Memory B cell (primary cell): ENCODE results near the gene ABHD16A.
A peak's percentile ranks its signal among the peaks of the same experiment; 100 is the strongest.

Experiments
- ATAC-seq: fragments of 150-1000 bp; cut with Tn5 transposase; 2 replicates; pipeline ENCODE4 v1.10.0; 2021; ENCODE audit warnings: low read depth, mild to moderate bottlenecking, moderate library complexity
- DNase-seq, 2 donors: peaks; one replicate each; pipeline ENCODE4 v3.0.0; 2022; ENCODE audit warnings: low spot score in 2 of 2
- H3K27ac Mint-ChIP-seq: one replicate; pipeline ENCODE4 v1.8.0; 2022; ENCODE audit warnings: mild to moderate bottlenecking, moderate library complexity, mixed read lengths
- H3K27me3 Mint-ChIP-seq: one replicate; pipeline ENCODE4 v1.8.0; 2022; ENCODE audit warnings: mixed read lengths
- H3K36me3 Mint-ChIP-seq: one replicate; pipeline ENCODE4 v1.8.0; 2022; ENCODE audit warnings: mild to moderate bottlenecking, mixed read lengths
- H3K4me1 Mint-ChIP-seq: one replicate; pipeline ENCODE4 v1.8.0; 2022; ENCODE audit warnings: mixed read lengths
- H3K4me3 Mint-ChIP-seq: one replicate; pipeline ENCODE4 v1.8.0; 2022; ENCODE audit warnings: mild to moderate bottlenecking, moderate library complexity, mixed read lengths
- H3K9me3 Mint-ChIP-seq: one replicate; pipeline ENCODE4 v1.8.0; 2022; ENCODE audit warnings: mixed read lengths

Gene ABHD16A

DNA sequence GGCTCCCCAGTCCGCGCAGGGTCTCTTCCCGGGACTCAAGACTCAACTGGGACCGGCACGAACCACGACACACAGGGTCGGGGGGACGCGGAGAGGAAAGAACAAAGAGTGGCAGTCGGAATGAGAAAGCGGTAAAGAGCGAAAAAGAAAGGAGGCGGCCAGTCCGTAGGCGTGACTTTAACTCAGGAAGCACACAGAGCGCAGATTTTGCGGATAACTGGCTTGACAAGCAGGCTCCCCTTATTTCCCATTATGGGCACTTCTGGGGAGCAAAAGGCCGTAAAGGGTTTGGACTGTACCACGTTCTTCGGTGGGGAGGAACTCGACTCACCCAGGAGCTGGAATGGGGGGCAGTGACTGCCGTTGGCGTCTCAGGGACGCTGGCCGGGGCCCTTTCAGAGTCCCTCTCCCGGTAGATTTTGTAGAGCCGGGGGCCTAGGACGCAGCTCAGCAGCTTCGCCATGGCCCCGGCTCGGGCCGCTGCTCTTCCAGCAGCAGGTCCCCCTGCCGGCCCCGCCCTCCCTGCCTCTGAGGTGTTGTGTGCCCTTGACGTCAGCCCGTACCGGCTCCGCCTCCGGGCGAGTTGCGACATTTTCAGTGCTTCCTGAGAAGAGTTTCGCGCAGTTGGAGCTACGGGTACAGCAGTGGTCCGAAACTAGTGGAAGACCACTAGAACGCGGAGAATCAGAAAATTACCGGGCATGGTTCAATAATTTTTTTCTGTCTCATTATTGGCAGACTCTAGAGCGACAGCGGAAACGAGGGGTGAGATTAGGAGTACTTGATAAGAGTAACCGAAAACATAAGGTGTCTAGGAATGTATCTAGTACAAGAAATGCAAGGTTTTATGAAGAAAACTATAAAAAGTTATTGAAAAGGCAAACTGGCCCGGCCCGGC lies at the start of gene ABHD16A:
Gene ABHD16A, minus strand, starts transcription at position 506 of the 898 bp plus-strand sequence. Its CDS starts 43 bp downstream, at position 463.
- no peaks in the 10 kb centered on the region for H3K9me3 Mint-ChIP-seq
- H3K27me3 Mint-ChIP-seq = no peaks in the 10 kb centered on the region
- peak within 1 kb of the TSS; percentile 99 for H3K4me3 Mint-ChIP-seq
- peak within 1 kb of the TSS; percentile 97 for H3K27ac Mint-ChIP-seq
- DNase-seq = peak; percentile 93 to 95
- H3K36me3 Mint-ChIP-seq = no peaks in the 10 kb centered on the region
- peak; percentile 95 for ATAC-seq
- H3K4me1 Mint-ChIP-seq = peaks cover 17% of the 10 kb centered on the region

- no peak overlapping the region for H3K4me3 Mint-ChIP-seq
- peaks cover 2% of the 10 kb centered on the region for H3K36me3 Mint-ChIP-seq
- DNase-seq = no peak
- H3K27me3 Mint-ChIP-seq = no peaks in the 10 kb centered on the region
- H3K4me1 Mint-ChIP-seq = no peaks in the 10 kb centered on the region
- ATAC-seq = no peak
- no peak overlapping the region for H3K27ac Mint-ChIP-seq
- H3K9me3 Mint-ChIP-seq = no peaks in the 10 kb centered on the region
These were observed 49.7 kb upstream of the ABHD16A start for GRCh38 chr6:31752739-31753319.

GRCh38 chr6:31750411-31751022 lies 47.4 kb upstream of the ABHD16A start:
- H3K27ac Mint-ChIP-seq = no peak overlapping the region
- no peak for DNase-seq
- H3K36me3 Mint-ChIP-seq = peaks cover 5% of the 10 kb centered on the region
- no peak for ATAC-seq
- no peaks in the 10 kb centered on the region for H3K27me3 Mint-ChIP-seq
- no peaks in the 10 kb centered on the region for H3K9me3 Mint-ChIP-seq
- H3K4me1 Mint-ChIP-seq = peaks cover 3% of the 10 kb centered on the region
- no peak overlapping the region for H3K4me3 Mint-ChIP-seq

DNA sequence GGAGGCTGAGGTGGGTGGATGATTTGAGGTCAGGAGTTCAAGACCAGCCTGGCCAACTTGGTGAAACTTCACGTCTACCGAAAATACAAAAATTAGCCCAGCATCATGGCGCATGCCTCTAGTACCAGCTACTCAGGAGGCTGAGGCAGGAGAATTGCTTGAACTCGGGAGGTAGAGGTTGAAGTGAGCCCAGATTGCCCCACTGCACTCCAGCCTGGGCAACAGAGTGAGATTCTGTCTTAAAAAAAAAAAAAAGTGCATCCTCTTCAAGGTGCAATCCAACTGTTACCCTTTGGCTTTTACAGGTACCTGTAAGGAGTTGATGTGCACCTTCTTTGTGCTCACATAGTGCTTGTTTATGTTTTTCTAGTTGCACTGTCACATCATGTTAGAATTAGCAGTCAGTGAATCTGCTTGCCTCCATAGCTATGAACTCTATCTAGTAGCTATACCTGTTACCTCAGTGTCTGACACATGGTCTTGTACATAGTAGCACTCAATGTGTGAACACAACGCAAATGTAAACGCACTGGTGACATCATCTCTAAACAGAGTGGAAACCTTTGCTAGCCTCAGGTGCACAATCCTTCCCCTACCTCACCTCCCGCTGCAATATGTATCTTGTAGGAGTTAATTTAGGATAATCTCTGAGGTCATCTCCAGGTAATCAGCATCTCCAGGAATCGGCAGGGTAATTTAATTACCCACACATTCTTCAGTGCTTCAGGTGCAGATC lies 46.3 kb upstream of the ABHD16A start:
- ATAC-seq = no peak
- Mint-ChIP-seq H3K4me3 (no peak overlapping the region), H3K9me3 (no peaks in the 10 kb centered on the region), H3K27me3 (no peaks in the 10 kb centered on the region), H3K4me1 (peaks cover 5% of the 10 kb centered on the region), H3K27ac (no peak overlapping the region), H3K36me3 (peaks cover 7% of the 10 kb centered on the region)
- no peak for DNase-seq

- Mint-ChIP-seq H3K4me1 (peaks cover 19% of the 10 kb centered on the region), H3K27me3 (no peaks in the 10 kb centered on the region), H3K36me3 (peaks cover 5% of the 10 kb centered on the region), H3K4me3 (no peak overlapping the region), H3K9me3 (no peaks in the 10 kb centered on the region), H3K27ac (no peak overlapping the region)
- ATAC-seq = no peak
- DNase-seq = no peak
These were observed 41.3 kb upstream of the ABHD16A start for GRCh38 chr6:31744422-31744821.

DNA sequence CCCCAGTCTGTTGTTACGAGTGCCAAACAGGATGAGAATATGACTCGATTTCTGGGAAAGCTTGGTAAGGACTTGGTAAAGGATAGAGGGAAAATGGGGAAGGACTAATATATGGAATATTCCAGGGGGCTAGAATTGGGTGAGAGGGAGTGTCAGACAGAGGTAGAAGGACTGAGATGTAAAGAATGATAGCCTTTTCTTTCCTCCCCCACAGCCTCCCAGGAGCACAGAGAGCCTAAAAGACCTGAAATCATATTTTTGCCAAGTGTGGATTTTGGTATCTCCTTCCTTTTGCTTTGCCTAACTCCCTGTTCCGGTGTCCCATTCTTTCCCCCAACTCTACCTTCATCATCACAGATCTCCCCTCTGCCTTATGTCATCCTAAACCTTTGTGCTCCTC lies 39.8 kb upstream of the ABHD16A start:
- peaks cover 5% of the 10 kb centered on the region for H3K36me3 Mint-ChIP-seq

DNA sequence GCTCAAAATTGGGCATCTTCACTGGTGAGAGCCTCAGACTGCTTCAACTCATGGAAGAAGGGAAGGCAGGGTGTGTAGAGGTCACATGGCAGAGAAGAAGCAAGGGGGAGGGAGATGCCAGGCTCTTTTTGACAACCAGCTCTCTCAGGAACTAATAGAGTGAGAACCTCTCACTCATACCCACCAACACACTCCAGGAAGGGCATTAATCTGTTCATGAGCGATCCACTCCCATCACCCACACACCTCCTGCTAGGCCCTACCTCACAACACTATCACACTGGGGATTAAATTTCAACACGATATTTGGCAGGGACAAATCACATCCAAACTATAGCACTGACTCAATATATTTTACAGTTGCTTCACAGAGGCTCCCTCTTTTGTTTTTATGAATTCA lies 38.7 kb upstream of the ABHD16A start:
- peaks cover 40% of the 10 kb centered on the region for H3K4me1 Mint-ChIP-seq
- no peaks in the 10 kb centered on the region for H3K9me3 Mint-ChIP-seq
- ATAC-seq (no peak), DNase-seq (no peak)
- H3K4me3 Mint-ChIP-seq = peak overlapping the region; percentile 6
- H3K36me3 Mint-ChIP-seq = peaks cover 2% of the 10 kb centered on the region
- H3K27me3 Mint-ChIP-seq = no peaks in the 10 kb centered on the region
- H3K27ac Mint-ChIP-seq = no peak overlapping the region

More for the DNA sequence above, 39.8 kb upstream of the ABHD16A start:
- Mint-ChIP-seq H3K4me3 (no peak overlapping the region), H3K27ac (peak overlapping the region; percentile 32), H3K9me3 (no peaks in the 10 kb centered on the region), H3K4me1 (peaks cover 33% of the 10 kb centered on the region), H3K27me3 (no peaks in the 10 kb centered on the region)
- DNase-seq (no peak), ATAC-seq (no peak)

GRCh38 chr6:31740397-31741223 lies 37.5 kb upstream of the ABHD16A start:
- DNase-seq (no peak), ATAC-seq (peak; percentile 1)
- Mint-ChIP-seq H3K4me1 (peaks cover 44% of the 10 kb centered on the region), H3K4me3 (peak overlapping the region; percentile 95), H3K27me3 (no peaks in the 10 kb centered on the region), H3K36me3 (peaks cover 4% of the 10 kb centered on the region), H3K27ac (peak overlapping the region; percentile 97), H3K9me3 (no peaks in the 10 kb centered on the region)

DNA sequence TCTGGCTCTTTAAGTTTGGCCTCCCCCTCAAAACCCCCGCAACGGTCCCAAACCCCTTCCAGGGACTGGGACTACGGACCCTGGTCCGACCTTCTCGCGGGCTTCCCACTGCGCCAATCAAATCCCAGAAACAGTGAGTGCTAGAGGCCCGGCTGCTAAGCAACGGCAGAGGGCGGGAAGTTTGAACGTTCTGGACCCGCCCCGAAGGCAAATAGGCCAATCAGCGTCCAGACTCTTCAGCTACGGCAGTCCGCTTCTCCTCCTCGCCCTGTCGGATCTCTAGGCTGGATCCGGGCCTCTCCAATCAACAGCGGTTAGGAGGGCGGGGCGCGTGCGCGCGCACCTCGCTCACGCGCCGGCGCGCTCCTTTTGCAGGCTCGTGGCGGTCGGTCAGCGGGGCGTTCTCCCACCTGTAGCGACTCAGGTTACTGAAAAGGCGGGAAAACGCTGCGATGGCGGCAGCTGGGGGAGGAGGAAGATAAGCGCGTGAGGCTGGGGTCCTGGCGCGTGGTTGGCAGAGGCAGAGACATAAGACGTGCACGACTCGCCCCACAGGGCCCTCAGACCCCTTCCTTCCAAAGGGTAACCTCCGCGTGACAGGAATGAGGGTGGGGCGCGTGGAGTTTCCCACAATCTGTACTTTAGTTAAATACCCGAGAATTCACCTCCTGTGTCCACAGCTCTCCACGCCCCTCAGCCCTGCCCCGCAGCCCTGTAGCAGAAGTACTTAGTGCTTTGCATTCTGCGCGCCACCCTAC lies 36.7 kb upstream of the ABHD16A start, which contains the start of gene MSH5:
Gene MSH5, plus strand, starts transcription at position 367 of the 758 bp plus-strand sequence. CDS start 462 bp downstream, outside the sequence.
- Mint-ChIP-seq H3K4me1 (peaks cover 45% of the 10 kb centered on the region), H3K27me3 (no peaks in the 10 kb centered on the region), H3K36me3 (peaks cover 7% of the 10 kb centered on the region), H3K27ac (peak within 1 kb of the TSS; percentile 97), H3K9me3 (no peaks in the 10 kb centered on the region), H3K4me3 (peak within 1 kb of the TSS; percentile 100)
- ATAC-seq (peak; percentile 84), DNase-seq (peak; percentile 89 to 93)

DNA sequence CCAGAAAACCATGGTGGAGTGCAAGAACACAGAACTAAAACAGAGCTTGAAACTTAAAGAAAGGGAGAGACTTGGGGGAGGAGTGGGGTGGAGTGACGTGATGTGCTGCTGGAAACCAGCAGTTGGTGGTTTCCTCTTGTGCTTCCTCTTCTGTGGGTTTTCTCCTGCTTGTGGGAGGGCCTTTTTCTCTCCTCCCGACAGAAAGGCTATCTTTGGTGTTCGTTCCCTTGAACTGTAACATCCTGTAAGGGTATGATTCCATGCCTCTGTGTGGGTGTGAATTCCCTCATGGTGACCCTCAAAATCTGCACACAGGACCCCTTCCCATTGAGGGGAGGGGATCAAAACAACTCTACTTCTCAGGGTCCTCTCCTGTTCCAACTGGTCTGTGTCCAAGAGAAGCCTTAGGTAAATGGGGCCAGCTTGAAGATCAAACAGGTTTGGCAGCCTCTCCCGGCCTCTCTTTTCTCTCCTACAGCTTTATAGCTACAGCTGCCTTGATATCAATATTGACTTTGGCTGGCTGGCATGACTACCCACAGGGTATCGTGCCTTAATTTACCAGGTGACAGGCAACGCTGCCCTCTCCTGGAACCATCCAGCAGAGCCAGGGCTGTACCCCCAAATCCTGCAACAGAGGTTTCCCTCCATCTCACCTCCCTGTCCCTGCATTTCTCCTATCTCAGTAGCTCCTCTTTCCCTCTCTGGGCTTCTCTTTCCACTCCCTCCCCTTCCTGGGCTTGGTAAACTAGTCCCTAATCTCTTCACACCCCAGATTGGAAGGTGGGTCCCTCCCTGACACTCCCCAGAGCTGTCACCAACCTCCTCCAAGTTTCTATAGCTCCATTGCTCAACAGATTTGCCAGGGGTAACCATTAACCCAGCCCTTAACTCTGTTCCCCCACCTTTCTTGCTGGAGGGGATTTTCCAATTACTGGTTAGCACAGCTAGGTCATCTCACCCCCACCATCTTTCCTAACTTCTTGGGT lies 35.2 kb upstream of the ABHD16A start:
- no peaks in the 10 kb centered on the region for H3K9me3 Mint-ChIP-seq
- no peaks in the 10 kb centered on the region for H3K27me3 Mint-ChIP-seq
- ATAC-seq (peak; percentile 54), DNase-seq (peak in 1 of 2 donors; percentile 65)
- H3K4me1 Mint-ChIP-seq = peaks cover 54% of the 10 kb centered on the region
- peak overlapping the region; percentile 97 for H3K27ac Mint-ChIP-seq
- H3K4me3 Mint-ChIP-seq = peak overlapping the region; percentile 100
- peaks cover 12% of the 10 kb centered on the region for H3K36me3 Mint-ChIP-seq

- H3K4me3 Mint-ChIP-seq = peak overlapping the region; percentile 100
These were observed 34.3 kb upstream of the ABHD16A start for GRCh38 chr6:31737315-31737990.

More at GRCh38 chr6:31737315-31737990, 34.3 kb upstream of the ABHD16A start:
- no peak for DNase-seq
- peaks cover 14% of the 10 kb centered on the region for H3K36me3 Mint-ChIP-seq
- H3K4me1 Mint-ChIP-seq = peaks cover 57% of the 10 kb centered on the region
- no peak for ATAC-seq
- H3K9me3 Mint-ChIP-seq = no peaks in the 10 kb centered on the region
- peak overlapping the region; percentile 97 for H3K27ac Mint-ChIP-seq
- no peaks in the 10 kb centered on the region for H3K27me3 Mint-ChIP-seq
